GM19452 (cell line): Measurements from ENCODE around the gene AIMP1.
A peak's percentile ranks its signal among the peaks of the same experiment; 100 is the strongest.

Experiments
- ATAC-seq: cut with Tn5 transposase; IDR thresholded peaks from one replicate; pipeline ENCODE4 v1.9.1; 2021; ENCODE audit not compliant: unreplicated experiment

Gene AIMP1

DNA sequence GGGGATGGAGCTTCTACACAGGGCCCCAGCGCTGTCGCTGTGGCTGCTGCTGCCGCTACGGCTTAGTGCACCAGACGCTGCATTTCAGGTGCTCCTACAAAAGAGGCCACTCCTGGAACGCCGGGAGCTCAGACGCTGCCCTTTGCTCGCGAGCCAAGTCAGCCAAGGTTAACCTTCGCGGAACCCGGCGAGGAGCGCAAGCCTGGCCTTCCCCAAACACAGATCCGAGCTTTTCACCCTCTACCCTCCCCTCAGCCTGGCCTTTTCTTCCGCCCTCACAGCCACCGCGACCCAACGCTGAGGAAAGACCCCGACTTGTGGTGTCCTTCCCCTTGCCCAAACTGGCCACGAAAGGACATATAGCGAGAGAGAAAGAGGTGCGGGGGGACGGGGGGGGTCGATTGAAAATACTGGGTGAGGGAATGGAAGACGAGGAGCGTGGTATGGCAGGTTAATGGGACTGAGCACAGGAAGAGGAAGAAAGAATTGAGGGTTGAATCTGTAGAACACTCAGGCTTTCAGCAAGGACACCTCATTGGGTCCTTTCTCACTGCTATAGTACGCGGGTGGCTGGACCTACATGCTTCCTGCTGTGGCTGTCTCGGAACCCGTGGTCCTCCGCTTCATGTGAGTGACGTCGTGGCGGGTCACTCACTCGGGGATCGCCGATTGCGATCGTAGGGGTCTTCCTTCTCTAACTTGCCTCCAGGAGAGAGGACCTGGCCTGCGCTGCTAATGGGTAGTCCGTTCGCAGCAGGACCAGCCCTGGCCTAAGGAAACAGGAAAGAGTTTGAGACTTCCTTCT lies at the start of gene AIMP1, which contains the start of gene TBCK:
TSS of gene AIMP1 (plus strand) at position 583 of the 805 bp plus-strand sequence. CDS start 8,460 bp downstream, outside the sequence.
TSS of gene TBCK (minus strand) at position 242 of the 805 bp plus-strand sequence. CDS start 7,249 bp downstream, outside the sequence.
- peak; percentile 82 for ATAC-seq

DNA sequence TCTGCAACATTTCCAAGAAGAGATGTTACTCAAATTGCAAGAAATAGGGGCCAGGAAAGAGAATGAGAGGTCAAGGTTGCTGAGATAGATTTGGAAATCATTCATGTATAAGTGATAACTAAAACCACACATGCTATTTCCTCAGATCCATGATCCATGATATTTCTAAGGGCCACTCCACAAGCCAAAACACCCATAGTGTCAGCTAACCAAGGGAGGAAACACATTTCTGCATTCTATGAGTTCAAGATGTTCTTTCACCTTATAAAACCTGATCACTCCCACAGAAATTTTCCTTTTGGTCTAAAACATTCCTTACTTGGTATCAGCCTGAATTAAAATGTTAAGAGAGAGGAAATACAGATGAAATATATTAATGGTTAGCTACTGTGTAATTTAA lies 47.6 kb upstream of the AIMP1 start:
- no peak for ATAC-seq

DNA sequence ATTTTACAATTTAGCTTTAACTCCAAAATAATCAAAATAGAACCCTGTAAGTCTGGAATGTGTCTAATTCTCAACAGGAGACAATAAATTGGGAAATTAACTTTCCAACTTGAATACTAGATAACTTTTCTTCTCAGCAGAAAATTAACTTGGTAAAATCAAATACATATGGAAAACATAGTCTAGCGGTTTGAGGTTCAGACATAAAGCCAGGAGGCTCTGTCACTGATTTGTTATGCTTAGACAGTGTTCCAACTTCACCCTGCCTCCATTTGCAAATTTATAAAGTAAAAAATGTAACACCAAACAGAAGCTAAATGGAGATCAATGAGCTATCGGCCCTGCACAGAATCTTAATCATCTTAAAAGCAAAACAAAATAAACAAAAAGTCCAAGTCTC lies 46.6 kb upstream of the AIMP1 start:
- ATAC-seq: no peak

DNA sequence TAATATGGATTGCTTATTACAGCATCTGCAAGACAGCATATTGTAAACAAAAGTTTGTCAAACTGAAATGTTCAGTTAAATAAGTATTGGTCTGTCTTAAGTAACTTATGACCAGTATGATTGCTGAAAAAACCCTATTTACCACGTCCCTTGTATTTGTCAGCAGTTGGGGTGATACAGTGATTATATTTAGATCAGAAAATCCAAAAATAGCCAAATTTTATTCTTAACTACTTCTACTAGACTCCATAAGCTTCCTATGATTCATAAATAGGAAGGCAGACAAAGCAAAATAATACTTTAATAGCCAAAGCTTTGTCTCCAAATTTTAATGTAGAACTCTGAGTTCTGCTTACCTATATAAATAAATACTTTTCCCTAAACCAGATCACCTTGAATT lies 45.6 kb upstream of the AIMP1 start:
- ATAC-seq: no peak

DNA sequence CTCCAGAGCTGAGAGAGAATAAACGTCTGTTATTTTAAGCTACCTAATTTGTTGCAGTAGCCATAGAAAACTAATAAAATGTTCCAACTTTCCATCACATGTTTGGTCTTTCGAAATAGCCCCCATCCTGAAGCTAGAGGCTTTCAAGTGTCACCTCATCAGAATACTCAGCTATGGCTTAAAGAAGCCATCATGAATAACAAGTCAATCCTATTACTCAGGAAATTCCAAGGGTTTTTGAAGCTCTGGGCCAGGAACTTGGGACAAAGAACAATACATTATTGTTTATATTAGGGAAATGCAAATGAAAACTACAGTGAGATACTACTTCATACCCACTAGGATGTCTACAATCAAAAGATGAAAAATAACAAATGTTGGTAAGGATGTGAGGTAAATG lies 42.5 kb upstream of the AIMP1 start:
- no peak for ATAC-seq

DNA sequence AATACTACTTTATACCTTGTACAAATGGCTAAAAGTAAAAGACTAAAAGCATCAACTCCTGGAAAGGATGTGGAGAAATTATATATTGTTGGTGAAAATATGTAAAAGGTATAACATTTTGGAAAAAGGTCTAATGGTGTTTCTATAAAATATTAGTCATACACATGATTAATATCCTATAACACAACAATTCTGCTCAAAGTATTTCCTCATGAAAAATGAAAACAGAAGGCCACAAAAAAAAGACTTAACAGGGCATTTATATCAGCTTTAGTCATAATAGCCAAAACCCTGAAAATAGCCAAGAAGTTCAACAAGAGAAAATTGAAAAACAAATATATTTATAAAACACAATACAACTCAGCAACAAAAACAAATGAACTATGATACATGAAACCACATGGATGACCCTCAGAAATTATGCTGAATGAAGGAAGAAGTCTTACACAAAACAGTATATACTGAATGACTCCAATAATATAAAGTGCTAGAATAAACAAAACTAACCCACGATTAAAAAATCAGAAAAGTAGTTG lies 39.1 kb upstream of the AIMP1 start:
- no peak for ATAC-seq

GRCh38 chr4:106284227-106284626 lies 32.1 kb upstream of the AIMP1 start:
- no peak for ATAC-seq

DNA sequence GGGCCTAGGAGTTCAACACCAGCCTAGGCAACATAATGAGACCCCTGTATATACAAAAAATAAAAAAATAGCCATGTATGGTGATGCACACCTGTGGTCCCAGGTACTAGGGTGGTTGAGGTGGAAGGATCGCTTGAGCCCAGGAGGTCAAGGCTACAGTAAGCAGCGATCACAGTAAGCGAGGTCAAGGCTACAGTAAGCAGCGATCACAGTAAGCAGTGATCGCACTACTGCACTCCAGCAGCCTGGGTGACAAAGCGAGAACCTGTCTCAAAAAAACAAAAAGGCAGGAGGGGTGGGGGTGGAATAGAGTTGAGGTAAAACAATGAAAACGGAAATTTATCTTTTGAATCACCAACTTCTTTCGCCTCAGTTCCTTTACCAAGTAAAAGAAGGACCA lies 29.7 kb upstream of the AIMP1 start:
- no peak for ATAC-seq

GRCh38 chr4:106287353-106287969 lies 28.9 kb upstream of the AIMP1 start:
- no peak for ATAC-seq

DNA sequence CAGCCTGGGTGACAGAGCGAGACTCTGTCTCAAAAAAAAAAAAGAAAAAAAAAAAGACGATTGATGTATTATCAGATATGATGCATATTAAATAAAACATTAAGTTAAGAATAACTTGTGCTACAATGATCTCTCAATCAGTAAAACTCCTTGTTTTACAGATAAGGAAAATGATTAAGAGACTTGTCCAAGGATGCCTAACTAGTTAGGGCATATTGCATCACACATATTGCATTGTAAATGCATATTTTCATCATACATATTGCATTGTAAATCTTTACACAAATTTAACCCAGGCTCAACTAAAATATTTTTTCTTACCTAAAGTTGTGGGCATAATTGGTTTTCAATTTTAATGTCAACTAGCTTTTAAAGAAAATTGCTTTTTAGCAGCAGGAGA lies 26.6 kb upstream of the AIMP1 start:
- no peak for ATAC-seq

- no peak for ATAC-seq
Observed at GRCh38 chr4:106291678-106292077, 24.7 kb upstream of the AIMP1 start.

- no peak for ATAC-seq
Observed at GRCh38 chr4:106294062-106294461, 22.3 kb upstream of the AIMP1 start.

DNA sequence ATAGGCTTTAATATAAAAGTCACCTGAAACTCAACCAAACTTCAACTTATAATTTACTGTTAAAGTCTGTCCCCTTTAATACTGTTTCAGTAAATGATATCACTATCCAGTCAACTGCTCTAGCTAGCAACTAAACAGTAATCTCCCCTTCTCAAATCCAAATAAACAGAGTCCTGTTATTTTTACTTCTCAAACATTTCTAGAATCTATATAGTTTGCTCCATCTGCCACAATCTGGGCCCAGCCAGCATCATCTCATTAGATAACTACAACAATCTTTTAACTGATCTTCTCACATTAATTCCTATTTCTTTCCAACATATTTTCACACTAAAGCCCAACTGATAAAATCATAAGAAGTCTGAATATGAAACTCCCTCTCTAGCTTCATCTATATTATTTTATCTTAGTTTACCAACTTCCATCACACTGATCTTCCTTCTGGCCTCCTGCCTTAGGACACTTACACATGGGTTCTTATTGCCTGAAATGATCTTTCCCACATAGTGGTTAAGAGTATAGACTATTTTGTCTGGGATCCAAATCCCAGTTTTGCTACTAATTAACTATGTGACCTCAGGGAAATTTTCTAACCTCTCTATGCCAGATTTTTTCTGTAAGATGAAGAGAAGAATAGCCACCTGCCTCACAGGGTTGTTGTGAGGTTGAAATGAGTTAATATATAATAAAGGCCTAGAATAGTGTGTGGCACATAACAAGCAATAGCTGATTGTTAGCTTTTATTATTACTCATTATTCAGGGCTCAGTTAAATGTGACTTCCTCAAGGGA lies 18.9 kb upstream of the AIMP1 start:
- no peak for ATAC-seq

GRCh38 chr4:106299977-106300376 lies 16.4 kb upstream of the AIMP1 start:
- ATAC-seq: no peak

DNA sequence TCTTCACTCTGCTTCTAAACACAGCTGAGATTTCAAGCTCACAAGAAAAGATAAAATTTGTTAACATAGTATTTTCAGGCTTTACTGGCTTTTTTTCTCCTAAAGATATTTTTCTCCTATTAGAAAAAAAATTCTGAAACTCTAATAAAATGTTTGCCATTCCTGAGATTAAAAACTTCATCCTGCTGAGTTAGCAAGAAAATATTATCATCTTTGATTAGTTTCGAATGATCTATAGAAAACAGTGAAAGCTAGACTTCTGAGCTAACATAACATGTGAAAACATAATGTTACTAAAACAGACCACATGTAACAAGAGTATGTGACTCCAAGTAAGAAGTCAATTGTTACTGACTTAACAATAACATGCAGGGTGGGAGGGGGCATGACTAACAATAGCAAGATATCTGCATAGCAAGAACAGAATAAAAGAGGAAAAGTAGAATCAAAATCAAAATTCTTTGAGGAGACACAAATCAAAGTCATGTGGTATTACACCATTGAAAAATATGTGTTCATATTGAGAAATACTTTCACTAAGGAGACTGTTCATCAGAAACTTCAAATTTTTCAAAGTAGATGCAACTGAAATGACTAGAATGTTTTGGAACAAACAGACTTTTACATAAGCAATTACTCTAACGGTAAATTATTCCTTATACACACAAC lies 14.8 kb upstream of the AIMP1 start:
- ATAC-seq: no peak

- ATAC-seq: no peak
Observed at GRCh38 chr4:106302062-106302438, 14.3 kb upstream of the AIMP1 start.

- ATAC-seq: no peak
Observed at GRCh38 chr4:106303548-106304281, 12.6 kb upstream of the AIMP1 start.

- no peak for ATAC-seq
Observed at GRCh38 chr4:106304632-106305031, 11.7 kb upstream of the AIMP1 start.

DNA sequence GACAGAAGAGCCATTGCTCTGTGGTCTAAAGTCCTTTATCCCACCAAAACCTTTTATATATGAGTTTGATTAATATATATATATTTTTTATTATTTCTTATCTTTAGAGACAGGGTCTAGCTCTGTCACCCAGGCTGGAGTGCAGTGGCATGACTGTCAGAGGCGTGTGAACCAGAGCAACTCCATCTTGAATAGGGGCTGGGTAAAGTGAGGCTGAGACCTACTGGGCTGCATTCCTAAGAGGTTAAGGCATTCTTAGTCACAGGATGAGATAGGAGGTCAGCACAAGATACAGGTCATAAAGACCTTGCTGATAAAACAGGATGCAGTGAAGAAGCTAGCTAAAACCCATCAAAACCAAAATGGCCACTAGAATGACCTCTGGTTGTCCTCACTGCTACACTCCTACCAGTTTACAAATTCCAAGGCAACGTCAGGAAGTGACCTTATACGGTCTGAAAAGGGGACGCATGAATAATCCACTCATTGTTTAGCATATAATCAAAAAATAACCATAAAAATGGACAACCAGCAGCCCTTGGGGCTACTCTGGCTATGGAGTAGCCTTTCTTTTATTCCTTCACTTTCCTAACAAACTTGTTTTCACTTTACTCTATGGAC lies 10.8 kb upstream of the AIMP1 start:
- no peak for ATAC-seq

DNA sequence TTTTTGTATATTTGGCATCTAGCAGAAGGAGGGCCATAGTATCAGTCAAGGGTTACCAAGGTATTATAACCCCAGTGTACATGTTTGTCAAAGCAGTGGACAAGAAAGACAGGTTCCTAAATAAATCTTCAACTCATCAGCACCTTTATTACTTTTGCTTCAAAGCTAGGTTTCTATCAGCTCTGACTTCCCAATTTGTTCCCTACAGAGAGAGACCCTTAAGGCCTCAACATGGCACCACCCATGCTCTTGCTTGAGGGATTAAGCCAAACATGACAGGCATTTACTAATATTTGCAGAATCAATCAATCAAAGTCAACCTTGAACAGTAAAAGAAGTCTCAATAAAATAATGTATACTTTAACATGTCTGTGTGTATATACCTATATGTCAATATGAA lies 9.8 kb upstream of the AIMP1 start:
- no peak for ATAC-seq
